ENCODE results near the gene CEP120. TPM values are rescaled to one million over a fixed set of nuclear protein-coding genes. Genes with fewer than 3 reads are reported as not detected.
A peak's percentile ranks its signal among the peaks of the same experiment; 100 is the strongest.
"Not testable (repeated sequence)": the region's sequence is repeated elsewhere in the genome, so short reads cannot be mapped to it uniquely, and the experiment has no call there.

Gene CEP120
- total RNA-seq: 10 to 100 TPM; 31.7 to 33.2 TPM

GRCh38 chr5:123423278-123424149 is at the start of gene CEP120:
CEP120 (minus strand) TSS chr5:123423403; CDS start chr5:123422998, 405 bp downstream.
- intact Hi-C loops (cut with micrococcal nuclease): loop anchor here (1.0 kb wide), 7 partner anchors 15 to 649 kb away; partner anchors contain the start of genes CSNK1G3 and SNX24
- H3K9me3 Mint-ChIP-seq: no peaks in the 10 kb centered on the region
- DNase-seq: peak; percentile 98
- peaks cover 32% of the 10 kb centered on the region for H3K4me1 Mint-ChIP-seq (ENCODE audit: low read depth)
- no peak within 1 kb of the TSS for H3K4me3 Mint-ChIP-seq
- CTCF ChIA-PET: interaction anchor here (0.6 to 2.9 kb wide), 37 partner anchors 10 to 541 kb away, joined by 3 to 33 read pairs (median 4); partner anchors contain the start of gene CSNK1G3
- no peak within 1 kb of the TSS for H3K27ac Mint-ChIP-seq
- H3K36me3 Mint-ChIP-seq: peaks cover 4% of the 10 kb centered on the region
- no peaks in the 10 kb centered on the region for H3K27me3 Mint-ChIP-seq
- POLR2A ChIA-PET: interaction anchor here (0.9 to 2.8 kb wide), 20 partner anchors 10 to 714 kb away, joined by 3 to 69 read pairs (median 5); partner anchors contain the start of gene CSNK1G3

GRCh38 chr5:123472150-123472924 is 49.1 kb upstream of the CEP120 start:
- peaks cover 4% of the 10 kb centered on the region for H3K36me3 Mint-ChIP-seq
- intact Hi-C loops (cut with micrococcal nuclease): no loop called here
- POLR2A ChIA-PET: no interaction called here
- no peak overlapping the region for H3K27ac Mint-ChIP-seq
- H3K4me3 Mint-ChIP-seq: no peak overlapping the region
- DNase-seq: no peak
- peaks cover 7% of the 10 kb centered on the region for H3K9me3 Mint-ChIP-seq
- CTCF ChIA-PET: interaction anchor here (0.7 kb wide), 1 partner anchor 1920 kb away, joined by 4 read pairs; no protein-coding TSS in a partner anchor
- H3K4me1 Mint-ChIP-seq (ENCODE audit: low read depth): no peaks in the 10 kb centered on the region
- peaks cover 9% of the 10 kb centered on the region for H3K27me3 Mint-ChIP-seq

- H3K36me3 Mint-ChIP-seq: peaks cover 8% of the 10 kb centered on the region
- peaks cover 11% of the 10 kb centered on the region for H3K9me3 Mint-ChIP-seq
- peaks cover 9% of the 10 kb centered on the region for H3K27me3 Mint-ChIP-seq
- ChIA-PET POLR2A (no interaction called here), CTCF (interaction anchor here (0.7 kb wide), 1 partner anchor 1921 kb away, joined by 4 read pairs; no protein-coding TSS in a partner anchor)
- H3K4me1 Mint-ChIP-seq (ENCODE audit: low read depth): no peaks in the 10 kb centered on the region
- no peak overlapping the region for H3K27ac Mint-ChIP-seq
- DNase-seq: no peak
- H3K4me3 Mint-ChIP-seq: no peak overlapping the region
- intact Hi-C loops (cut with micrococcal nuclease): no loop called here
Measured at GRCh38 chr5:123471385-123471784, 48.2 kb upstream of the CEP120 start.

GRCh38 chr5:123466839-123467238 is 43.6 kb upstream of the CEP120 start:
- DNase-seq; H3K4me3 Mint-ChIP-seq; H3K4me1 Mint-ChIP-seq (ENCODE audit: low read depth); H3K27ac Mint-ChIP-seq; H3K27me3 Mint-ChIP-seq; POLR2A ChIA-PET; H3K36me3 Mint-ChIP-seq; intact Hi-C loops (cut with micrococcal nuclease): not testable (repeated sequence)
- CTCF ChIA-PET: interaction anchor here (0.6 kb wide), 1 partner anchor 21 kb away, joined by 3 read pairs; no protein-coding TSS in a partner anchor
- H3K9me3 Mint-ChIP-seq: peaks cover 11% of the 10 kb centered on the region

GRCh38 chr5:123460296-123460729 is 37.1 kb upstream of the CEP120 start:
- no peaks in the 10 kb centered on the region for H3K36me3 Mint-ChIP-seq
- H3K9me3 Mint-ChIP-seq: no peaks in the 10 kb centered on the region
- H3K27ac Mint-ChIP-seq: peak overlapping the region; percentile 87
- ChIA-PET POLR2A (interaction anchor here (1.3 to 1.5 kb wide), 3 partner anchors 12 to 51 kb away, joined by 3 to 5 read pairs (median 4); partner anchors contain the start of gene CSNK1G3), CTCF (interaction anchor here (0.5 to 1.1 kb wide), 2 partner anchors 10 to 107 kb away, joined by 4 to 5 read pairs; no protein-coding TSS in a partner anchor)
- H3K4me1 Mint-ChIP-seq (ENCODE audit: low read depth): peaks cover 17% of the 10 kb centered on the region
- no peak overlapping the region for H3K4me3 Mint-ChIP-seq
- peak; percentile 61 for DNase-seq
- intact Hi-C loops (cut with micrococcal nuclease): loop anchor here (1.0 kb wide), 5 partner anchors 12 to 56 kb away; partner anchors contain the start of genes CEP120 and CSNK1G3
- H3K27me3 Mint-ChIP-seq: no peaks in the 10 kb centered on the region

- H3K27ac Mint-ChIP-seq; H3K4me3 Mint-ChIP-seq; DNase-seq; H3K9me3 Mint-ChIP-seq; H3K27me3 Mint-ChIP-seq; CTCF ChIA-PET; POLR2A ChIA-PET; H3K36me3 Mint-ChIP-seq; intact Hi-C loops (cut with micrococcal nuclease): not testable (repeated sequence)
- peaks cover 17% of the 10 kb centered on the region for H3K4me1 Mint-ChIP-seq (ENCODE audit: low read depth)
Measured at GRCh38 chr5:123458994-123459393, 35.8 kb upstream of the CEP120 start.

- Mint-ChIP-seq H3K4me3 (no peak overlapping the region), H3K27ac (no peak overlapping the region), H3K36me3 (no peaks in the 10 kb centered on the region), H3K27me3 (peaks cover 3% of the 10 kb centered on the region), H3K4me1 (ENCODE audit: low read depth) (peaks cover 13% of the 10 kb centered on the region), H3K9me3 (no peaks in the 10 kb centered on the region)
- ChIA-PET POLR2A (no interaction called here), CTCF (no interaction called here)
- intact Hi-C loops (cut with micrococcal nuclease): no loop called here
- DNase-seq: no peak
Measured at GRCh38 chr5:123456242-123456641, 33.0 kb upstream of the CEP120 start.

- intact Hi-C loops (cut with micrococcal nuclease): no loop called here
- no peaks in the 10 kb centered on the region for H3K9me3 Mint-ChIP-seq
- H3K4me1 Mint-ChIP-seq (ENCODE audit: low read depth): peaks cover 8% of the 10 kb centered on the region
- no peak overlapping the region for H3K4me3 Mint-ChIP-seq
- H3K27ac Mint-ChIP-seq: no peak overlapping the region
- H3K27me3 Mint-ChIP-seq: peaks cover 3% of the 10 kb centered on the region
- CTCF ChIA-PET: interaction anchor here (1.5 kb wide), 1 partner anchor 15 kb away, joined by 4 read pairs; no protein-coding TSS in a partner anchor
- no peak for DNase-seq
- POLR2A ChIA-PET: no interaction called here
- no peaks in the 10 kb centered on the region for H3K36me3 Mint-ChIP-seq
Measured at GRCh38 chr5:123455640-123456039, 32.4 kb upstream of the CEP120 start.

GRCh38 chr5:123455095-123455494 is 31.9 kb upstream of the CEP120 start:
- no peak for DNase-seq
- Mint-ChIP-seq H3K36me3 (no peaks in the 10 kb centered on the region), H3K27ac (no peak overlapping the region), H3K4me3 (no peak overlapping the region), H3K27me3 (peaks cover 4% of the 10 kb centered on the region), H3K9me3 (no peaks in the 10 kb centered on the region), H3K4me1 (ENCODE audit: low read depth) (peaks cover 4% of the 10 kb centered on the region)
- intact Hi-C loops (cut with micrococcal nuclease): no loop called here
- CTCF ChIA-PET: interaction anchor here (1.5 kb wide), 1 partner anchor 14 kb away, joined by 4 read pairs; no protein-coding TSS in a partner anchor
- POLR2A ChIA-PET: no interaction called here

GRCh38 chr5:123454259-123454911 is 31.2 kb upstream of the CEP120 start:
- peaks cover 9% of the 10 kb centered on the region for H3K4me1 Mint-ChIP-seq (ENCODE audit: low read depth)
- CTCF ChIA-PET: interaction anchor here (1.5 kb wide), 1 partner anchor 14 kb away, joined by 4 read pairs; no protein-coding TSS in a partner anchor
- intact Hi-C loops (cut with micrococcal nuclease): no loop called here

GRCh38 chr5:123452401-123452800 is 29.2 kb upstream of the CEP120 start:
- CTCF ChIA-PET: interaction anchor here (1.1 kb wide), 1 partner anchor 29 kb away, joined by 4 read pairs; the partner anchor contains the start of gene CEP120
- no peak for DNase-seq
- no peak overlapping the region for H3K27ac Mint-ChIP-seq
- H3K4me1 Mint-ChIP-seq (ENCODE audit: low read depth): peaks cover 27% of the 10 kb centered on the region
- POLR2A ChIA-PET: no interaction called here
- no peak overlapping the region for H3K4me3 Mint-ChIP-seq
- no peaks in the 10 kb centered on the region for H3K9me3 Mint-ChIP-seq
- no peaks in the 10 kb centered on the region for H3K36me3 Mint-ChIP-seq
- H3K27me3 Mint-ChIP-seq: peaks cover 6% of the 10 kb centered on the region
- intact Hi-C loops (cut with micrococcal nuclease): no loop called here

More at GRCh38 chr5:123454259-123454911, 31.2 kb upstream of the CEP120 start:
- no peak for DNase-seq
- Mint-ChIP-seq H3K27me3 (peaks cover 6% of the 10 kb centered on the region), H3K27ac (no peak overlapping the region), H3K36me3 (no peaks in the 10 kb centered on the region), H3K4me3 (no peak overlapping the region), H3K9me3 (no peaks in the 10 kb centered on the region)
- POLR2A ChIA-PET: no interaction called here

Data from activated CD4-positive, alpha-beta memory T cell treated with anti-CD3 and anti-CD28 coated beads for 36 hours (primary cell).